K562 (cell line): ENCODE results near the gene CFAP53. TPM values are rescaled to one million over a fixed set of nuclear protein-coding genes. Genes with fewer than 3 reads are reported as not detected.

Experiments
- ATAC-seq: fragments of 200-7000 bp; cut with Tn5 transposase; 3 replicates; pipeline ENCODE4 v1.9.1; 2020; ENCODE audit warnings: moderate library complexity
- BruUV-seq: library from RNA; stranded (reverse); fragments of 400-500 nt; replicated peaks from 2 replicates; lab custom pipeline; 2021; lab: Mats Ljungman, UMichigan
- CTCF ChIA-PET: fragments of 300-600 bp; formaldehyde crosslinking; extraction: SDS; loops from one replicate; lab custom pipeline; 2021; ENCODE audit warnings: low intra/inter-chr PET ratio; lab: Yijun Ruan, JAX
- POLR2A ChIA-PET: fragments of 300-600, 350-650 bp; sonication (Branson Sonifier 250); formaldehyde crosslinking; extraction: SDS; loops from one replicate; lab custom pipeline; 2021; ENCODE audit warnings: antibody characterized with exemption, inconsistent platforms; lab: Yijun Ruan, JAX
- DNase-seq, 4 experiments: peaks; one replicate each; pipeline versions ENCODE4 v3.0.0 to v3.0.0-alpha.2; 2011 to 2018; ENCODE audit warnings: low spot score in 3 of 4, mixed read lengths in 3 of 4; ENCODE audit errors: extremely low read depth in 1 of 4
- FAIRE-seq: peaks from 2 replicates; lab custom pipeline; 2011; peaks lifted over from hg19 to GRCh38; lab: Jason Lieb, UNC
- H2AFZ ChIP-seq: 2 replicates; pipeline ENCODE4 v1.6.0; 2011; ENCODE audit warnings: low read depth, low read length, control low read depth, inconsistent platforms
- H3K27ac ChIP-seq: fragments of 200-600 bp; 3 replicates; pipeline ENCODE4 v1.8.0; 2011; ENCODE audit warnings: low read depth, mild to moderate bottlenecking, control low read depth, inconsistent platforms, low read length, moderate library complexity, mixed read lengths; ENCODE audit errors: extremely low read depth
- H3K27me3 ChIP-seq, 2 experiments: fragments of 300-600 bp in 1 of 2; 2 replicates in 1 of 2; 3 replicates in 1 of 2; pipeline versions ENCODE4 v1.6.0 to v1.8.0; 2011; ENCODE audit warnings: inconsistent platforms in 2 of 2, low read length in 2 of 2, mild to moderate bottlenecking in 1 of 2, mixed read lengths in 1 of 2, moderate library complexity in 1 of 2; ENCODE audit not compliant: control insufficient read depth in 2 of 2, insufficient read depth in 2 of 2
- H3K36me3 ChIP-seq: fragments of 300-600 bp; 3 replicates; pipeline ENCODE4 v1.8.0; 2011; ENCODE audit warnings: mild to moderate bottlenecking, low read length, inconsistent platforms; ENCODE audit not compliant: control insufficient read depth, insufficient read depth
- H3K4me1 ChIP-seq, 2 experiments: fragments of 200-600 bp in 1 of 2; replicated peaks in 1 of 2; 2 replicates in 1 of 2; 3 replicates in 1 of 2; pipeline versions ENCODE4 v1.5.1 to v1.8.0; 2011; ENCODE audit warnings: inconsistent platforms in 2 of 2, low read length in 2 of 2, mild to moderate bottlenecking in 1 of 2, mixed read lengths in 1 of 2, moderate library complexity in 1 of 2; ENCODE audit not compliant: control insufficient read depth in 2 of 2, insufficient read depth in 2 of 2
- H3K4me2 ChIP-seq: 2 replicates; pipeline ENCODE4 v1.6.1; 2011; ENCODE audit warnings: low read length, control low read depth, inconsistent platforms, mixed read lengths; ENCODE audit not compliant: insufficient read depth
- H3K4me3 ChIP-seq: fragments of 200-600 bp; sonication (generic), shearing (Covaris generic); 2 replicates; pipeline ENCODE4 v1.5.1; 2016; ENCODE audit warnings: control low read depth, inconsistent platforms
- H3K79me2 ChIP-seq: fragments of 200-600 bp; 3 replicates; pipeline ENCODE4 v1.8.0; 2011; ENCODE audit warnings: low read length, inconsistent platforms; ENCODE audit not compliant: control insufficient read depth, insufficient read depth
- H3K9ac ChIP-seq, 2 experiments: 2 replicates each; pipeline versions ENCODE4 v1.6.0 to v1.6.1; 2011; ENCODE audit warnings: low read depth in 2 of 2, low read length in 2 of 2, control low read depth in 1 of 2, inconsistent platforms in 1 of 2, mild to moderate bottlenecking in 1 of 2, mixed read lengths in 1 of 2; ENCODE audit not compliant: insufficient read depth in 1 of 2
- H3K9me1 ChIP-seq: one replicate; pipeline ENCODE4 v1.6.0; 2011; ENCODE audit warnings: inconsistent platforms, mild to moderate bottlenecking, low read length, moderate library complexity; ENCODE audit not compliant: control insufficient read depth, insufficient read depth
- H3K9me3 ChIP-seq: replicated peaks from 2 replicates; pipeline ENCODE4 v1.5.1; 2011; ENCODE audit warnings: low read depth, low read length, inconsistent platforms; ENCODE audit not compliant: control insufficient read depth, insufficient read depth
- H4K20me1 ChIP-seq: replicated peaks from 2 replicates; pipeline ENCODE4 v1.6.1; 2011; ENCODE audit warnings: low read length, inconsistent platforms, mixed read lengths; ENCODE audit not compliant: control insufficient read depth, insufficient read depth
- ARHGAP35 ChIP-seq: fragments of 450-650 bp; IDR thresholded peaks from 2 replicates; pipeline ENCODE4 v1.6.1; 2018; ENCODE audit not compliant: partially characterized antibody
- CC2D1A ChIP-seq: fragments of 450-650 bp; IDR thresholded peaks from 2 replicates; pipeline ENCODE4 v1.6.1; 2017; ENCODE audit warnings: mild to moderate bottlenecking
- EZH2 ChIP-seq: IDR thresholded peaks from 2 replicates; pipeline ENCODE4 v1.6.1; 2012; ENCODE audit warnings: low read depth, mild to moderate bottlenecking, inconsistent platforms, low read length, borderline replicate concordance
- FUS ChIP-seq: fragments of 200-400 bp; formaldehyde crosslinking; optimal IDR thresholded peaks from 2 replicates; pipeline ENCODE3; 2017; ENCODE audit warnings: low read depth, low read length
- HMGXB4 ChIP-seq: sonication (generic); formaldehyde crosslinking; IDR thresholded peaks from 2 replicates; pipeline ENCODE4 v1.8.1; 2023; ENCODE audit warnings: mild to moderate bottlenecking, missing genetic modification reagents
- MYC ChIP-seq, 2 experiments: fragments of 250-450 bp in 1 of 2; sonication (Bioruptor Pico) in 1 of 2; IDR thresholded peaks; 2 replicates each; pipeline versions ENCODE4 v1.5.1 to v1.6.1; 2012 to 2021; ENCODE audit warnings: low read depth in 2 of 2, borderline replicate concordance in 1 of 2, improper control_type of control experiment in 1 of 2, low read length in 1 of 2, mild to moderate bottlenecking in 1 of 2, moderate library complexity in 1 of 2
- PYGO2 ChIP-seq: fragments of 450-650 bp; IDR thresholded peaks from 2 replicates; pipeline ENCODE4 v1.6.1; 2016; ENCODE audit warnings: mild to moderate bottlenecking, missing genetic modification characterization, moderate library complexity, missing compliant biosample characterization
- SMARCA5 ChIP-seq: fragments of 450-650 bp; IDR thresholded peaks from 2 replicates; pipeline ENCODE4 v1.6.1; 2016
- WGBS: fragments of 100-300 bp; shearing (Covaris generic); methylation state at CpG from one replicate; pipeline ENCODE4 v1.1.6; 2016; ENCODE audit warnings: low coverage, mixed read lengths; ENCODE audit not compliant: insufficient coverage; ENCODE audit errors: missing lambda C conversion rate; 5-methylcytosine and 5-hydroxymethylcytosine counted together
- in situ Hi-C: fragments of 300-500 bp; cut with MboI; formaldehyde crosslinking; loops from 4 replicates; pipeline ENCODE4 v1.15.0; 2018; ENCODE audit warnings: inconsistent platforms, mixed read lengths
- intact Hi-C: fragments of 100-400 bp; cut with micrococcal nuclease; formaldehyde crosslinking; loops from 2 replicates; pipeline ENCODE4 v1.14.2; 2022
- polyA plus RNA-seq, 8 experiments: library from polyadenylated mRNA; depleted of rRNA in 4 of 8; stranded (reverse) in 5 of 8; unstranded in 3 of 8; fragments of >200 nt; fragmentation: Nextera tagmentation in 2 of 8; fragmentation: Illumina TruSeq in 1 of 8; extraction: Ambion mirVana in 2 of 8; extraction: Trizol in 1 of 8; gene quantifications; 2 replicates each; pipeline versions ENCODE4 v1.2.1 to v1.2.3, GENCODE V29; 2011 to 2014; ENCODE audit warnings: inconsistent platforms in 1 of 8, missing spikeins in 1 of 8
- total RNA-seq, 7 experiments: library from RNA; depleted of rRNA in 6 of 7; stranded (reverse); fragments of >200 nt in 6 of 7; fragmentation: Illumina TruSeq in 2 of 7; extraction: Trizol in 2 of 7; gene quantifications; 2 replicates each; pipeline versions ENCODE4 v1.2.1 to v1.2.3, GENCODE V29; 2011 to 2021; ENCODE audit warnings: low replicate concordance in 1 of 7

CFAP53 gene
- total and polyA plus RNA-seq, 9 of the 15 experiments (the other 6 are each of a cell fraction or from before 2014, with no cell fraction given): 0.21 to 1.9 (median 1.2) TPM

- CTCF ChIA-PET: no interaction called here
- in situ Hi-C loops (no loop called here), intact Hi-C loops (no loop called here)
- POLR2A ChIA-PET: interaction anchor here (1.4 kb wide), 1 partner anchor 9 kb away, joined by 7 read pairs; the partner anchor contains the start of gene MYO5B
- H3K27ac ChIP-seq: no peak overlapping the region
- no peaks in the 10 kb centered on the region for H3K9me1 ChIP-seq
- DNase-seq (no peak), FAIRE-seq (no peak), ATAC-seq (no peak)
- WGBS: no CpG with 5 or more reads among the region's 1 CpG
- TF ChIP-seq EZH2: no peak
- TF ChIP-seq SMARCA5: no peak
- no peak for TF ChIP-seq CC2D1A
- no peak for TF ChIP-seq MYC (IDR thresholded peaks at IDR 0.05; ENCODE audit: low read depth, low read length)
- TF ChIP-seq MYC (CRISPR knock-in tag; IDR thresholded peaks at IDR 0.05; ENCODE audit: borderline replicate concordance, low read depth): no peak
- TF ChIP-seq HMGXB4 (CRISPR knock-in tag): no peak
- TF ChIP-seq PYGO2 (tag): no peak
- TF ChIP-seq FUS: no peak
- TF ChIP-seq ARHGAP35: no peak
- H3K79me2 ChIP-seq: no peaks in the 10 kb centered on the region
- H3K4me3 ChIP-seq: no peak overlapping the region
- H3K9me3 ChIP-seq: no peaks in the 10 kb centered on the region
- H3K4me1 ChIP-seq: no peaks in the 10 kb centered on the region
- no peaks in the 10 kb centered on the region for H3K36me3 ChIP-seq
- H3K27me3 ChIP-seq: no peaks in the 10 kb centered on the region; a peak in 2 of 5 replicates
- H4K20me1 ChIP-seq: no peaks in the 10 kb centered on the region
- no TSS peak for BruUV-seq
- H3K4me2 ChIP-seq: no peak overlapping the region
- no peak overlapping the region for H2AFZ ChIP-seq
- no peak overlapping the region for H3K9ac ChIP-seq
Observed at GRCh38 chr18:50186385-50186784, 79.9 kb downstream of the CFAP53 start.
